Thyroid gland (tissue), 4 donors: ENCODE measurements around the gene PPP1R36. TPM values are rescaled to one million over a fixed set of nuclear protein-coding genes. Genes with fewer than 3 reads are reported as not detected.

Experiments used
- DNase-seq, 2 donors: peaks; one replicate each; pipeline ENCODE4 v3.0.0-alpha.2; 2019
- H3K27ac ChIP-seq, 3 donors: fragments of 200-600 bp; sonication (generic); 1 replicate in 2 of 3; 2 replicates in 1 of 3; pipeline ENCODE4 v1.5.1; 2016 to 2019; ENCODE audit warnings: mild to moderate bottlenecking in 1 of 3, moderate library complexity in 1 of 3
- H3K27me3 ChIP-seq: fragments of 200-600 bp; sonication (generic); one replicate; pipeline ENCODE4 v1.5.1; 2019
- H3K36me3 ChIP-seq, 2 donors: fragments of 200-600 bp; sonication (generic); one replicate each; pipeline ENCODE4 v1.5.1; 2016 to 2019
- H3K4me1 ChIP-seq, 2 donors: fragments of 200-600 bp; sonication (generic); one replicate each; pipeline ENCODE4 v1.5.1; 2017 to 2019
- H3K4me3 ChIP-seq, 3 donors: fragments of 200-600 bp; sonication (generic); replicated peaks in 1 of 3; 1 replicate in 2 of 3; 2 replicates in 1 of 3; pipeline ENCODE4 v1.5.1; 2016; ENCODE audit warnings: mild to moderate bottlenecking in 1 of 3
- H3K9me3 ChIP-seq: fragments of 200-600 bp; sonication (generic); one replicate; pipeline ENCODE4 v1.5.1; 2017
- POLR2A ChIP-seq, 2 donors: fragments of 450-650 bp; IDR thresholded peaks; one replicate each; pipeline ENCODE4 v1.6.1; 2017; ENCODE audit warnings: antibody characterized with exemption in 2 of 2, mild to moderate bottlenecking in 2 of 2, moderate library complexity in 1 of 2
- WGBS, 2 donors: methylation state at CpG; one replicate each; pipeline ENCODE4 v1.1.5; 2017; 5-methylcytosine and 5-hydroxymethylcytosine counted together
- intact Hi-C: fragments of 100-400 bp; cut with DNase I; formaldehyde crosslinking; loops from one replicate; pipeline ENCODE4 v1.15.1; 2023
- total RNA-seq, 4 donors: library from RNA; depleted of rRNA; stranded (reverse); fragments of >200 nt; gene quantifications; one replicate each; pipeline ENCODE4 v1.2.3, GENCODE V29; 2016
- TF ChIP-seq, protein P1 (sequence below), 6 experiments: fragments of 200-600 bp in 3 of 6; fragments of 450-650 bp in 3 of 6; sonication (generic) in 3 of 6; IDR thresholded peaks; one replicate each; pipeline ENCODE4 v1.5.1; 2016 to 2019; ENCODE audit warnings: antibody characterized with exemption in 6 of 6, mild to moderate bottlenecking in 2 of 6, inconsistent platforms in 1 of 6, moderate library complexity in 1 of 6

PPP1R36 gene
- total RNA-seq, 4 donors from 2014 or later, result 0.54 to 0.67 (median 0.63) TPM; not detected in 1

DNA sequence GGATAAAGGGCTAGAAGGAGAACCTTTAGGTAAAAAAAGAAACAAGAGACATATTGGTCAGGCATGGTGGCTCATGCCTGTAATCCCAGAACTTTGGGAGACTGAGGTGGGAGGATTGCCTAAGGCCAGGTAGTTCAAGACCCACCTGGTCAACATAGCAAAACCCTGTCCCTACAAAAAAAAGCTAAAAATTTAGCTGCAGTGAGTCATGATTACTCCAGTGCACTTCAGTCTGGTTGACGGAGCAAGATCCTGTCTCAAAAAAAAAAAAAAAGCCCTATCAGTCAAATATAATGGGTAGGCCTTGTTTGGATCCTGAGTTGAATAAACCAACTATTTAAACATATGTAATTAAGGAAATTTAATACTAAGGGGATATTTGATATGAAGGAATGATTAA lies 54.2 kb downstream of the PPP1R36 start:
- H3K4me1 ChIP-seq, result no peaks in the 10 kb centered on the region
- H3K9me3 ChIP-seq, result no peaks in the 10 kb centered on the region
- TF ChIP-seq, protein P1, sequence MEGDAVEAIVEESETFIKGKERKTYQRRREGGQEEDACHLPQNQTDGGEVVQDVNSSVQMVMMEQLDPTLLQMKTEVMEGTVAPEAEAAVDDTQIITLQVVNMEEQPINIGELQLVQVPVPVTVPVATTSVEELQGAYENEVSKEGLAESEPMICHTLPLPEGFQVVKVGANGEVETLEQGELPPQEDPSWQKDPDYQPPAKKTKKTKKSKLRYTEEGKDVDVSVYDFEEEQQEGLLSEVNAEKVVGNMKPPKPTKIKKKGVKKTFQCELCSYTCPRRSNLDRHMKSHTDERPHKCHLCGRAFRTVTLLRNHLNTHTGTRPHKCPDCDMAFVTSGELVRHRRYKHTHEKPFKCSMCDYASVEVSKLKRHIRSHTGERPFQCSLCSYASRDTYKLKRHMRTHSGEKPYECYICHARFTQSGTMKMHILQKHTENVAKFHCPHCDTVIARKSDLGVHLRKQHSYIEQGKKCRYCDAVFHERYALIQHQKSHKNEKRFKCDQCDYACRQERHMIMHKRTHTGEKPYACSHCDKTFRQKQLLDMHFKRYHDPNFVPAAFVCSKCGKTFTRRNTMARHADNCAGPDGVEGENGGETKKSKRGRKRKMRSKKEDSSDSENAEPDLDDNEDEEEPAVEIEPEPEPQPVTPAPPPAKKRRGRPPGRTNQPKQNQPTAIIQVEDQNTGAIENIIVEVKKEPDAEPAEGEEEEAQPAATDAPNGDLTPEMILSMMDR (IDR thresholded peaks at IDR 0.05), result no peak
- no peak for TF ChIP-seq POLR2A (IDR thresholded peaks at IDR 0.05)
- H3K4me3 ChIP-seq, result no peak overlapping the region
- intact Hi-C loops, result no loop called here
- H3K27me3 ChIP-seq, result no peaks in the 10 kb centered on the region
- no peaks in the 10 kb centered on the region for H3K36me3 ChIP-seq
- WGBS, 2 donors, result 41 to 46% methylated on average over 1 of the region's 1 CpG
- H3K27ac ChIP-seq, result no peak overlapping the region
- DNase-seq, result no peak

DNA sequence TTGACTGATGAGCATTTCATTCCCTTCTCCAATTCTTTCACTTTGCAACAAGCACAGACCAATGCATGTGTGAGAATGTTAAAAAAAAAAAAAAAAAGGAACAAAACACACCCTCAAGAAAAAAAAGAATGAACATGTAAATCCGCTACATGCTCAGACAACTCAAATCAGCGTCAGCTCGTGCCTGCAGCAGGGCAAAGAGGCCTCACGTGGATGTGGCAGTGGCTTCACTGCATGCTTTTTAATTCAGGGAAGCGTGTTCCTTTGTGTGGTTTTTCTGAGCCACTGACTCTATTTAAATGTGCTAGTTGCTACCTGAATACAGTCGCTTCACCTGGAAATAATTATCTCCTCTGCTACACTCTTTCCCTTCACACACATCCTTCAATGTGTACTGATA lies 55.1 kb downstream of the PPP1R36 start:
- no peak overlapping the region for H3K27ac ChIP-seq
- H3K4me3 ChIP-seq, result no peak overlapping the region
- H3K4me1 ChIP-seq, result no peaks in the 10 kb centered on the region
- no peaks in the 10 kb centered on the region for H3K27me3 ChIP-seq
- TF ChIP-seq, protein P1 (IDR thresholded peaks at IDR 0.05), result no peak
- TF ChIP-seq POLR2A (IDR thresholded peaks at IDR 0.05), result no peak
- H3K9me3 ChIP-seq, result no peaks in the 10 kb centered on the region
- intact Hi-C loops, result no loop called here
- DNase-seq, result no peak
- no peaks in the 10 kb centered on the region for H3K36me3 ChIP-seq
- WGBS, 2 donors, result 87% methylated on average over 6 of the region's 6 CpGs

DNA sequence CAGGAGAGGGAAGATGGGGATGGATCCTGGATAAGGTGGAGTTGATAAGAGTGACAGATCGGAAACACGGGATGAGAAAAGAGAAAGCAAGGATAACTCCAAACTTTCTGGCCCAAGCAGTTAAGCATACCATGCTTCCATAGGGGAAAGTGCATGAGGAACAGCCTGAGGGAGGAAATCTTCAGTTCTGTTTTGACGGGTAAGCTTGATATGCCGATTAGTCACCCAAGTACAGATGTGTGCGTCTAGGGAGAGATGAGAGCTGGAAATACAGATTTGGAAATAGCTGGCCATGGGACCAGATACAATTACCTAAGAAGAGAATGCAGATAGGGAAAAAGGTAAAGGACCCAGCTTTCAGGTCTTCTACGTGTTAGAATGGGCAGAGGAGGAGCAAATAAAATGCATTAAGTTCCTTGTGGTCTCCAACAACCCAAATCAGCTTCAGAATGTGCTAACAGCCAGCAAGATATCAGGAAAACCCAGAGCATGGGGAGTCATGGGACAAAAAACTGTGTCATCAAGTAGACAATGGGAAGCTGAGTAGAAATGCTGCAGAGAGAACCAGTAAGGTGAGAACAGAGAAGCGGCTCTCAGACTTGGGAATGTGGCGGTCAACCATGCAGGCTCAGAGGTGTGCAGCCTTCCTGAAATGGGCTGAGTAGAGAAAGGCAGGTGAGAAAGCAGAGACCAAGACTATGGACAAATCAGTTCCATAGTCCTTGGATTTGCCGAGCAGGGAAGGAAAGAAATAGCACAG lies 56.3 kb downstream of the PPP1R36 start:
- intact Hi-C loops, result no loop called here
- 88 to 89% methylated on average over 9 of the region's 9 CpGs for WGBS, 2 donors
- no peak overlapping the region for H3K27ac ChIP-seq
- H3K9me3 ChIP-seq, result no peaks in the 10 kb centered on the region
- peaks cover 0 to under 1% of the 10 kb centered on the region in 2 donors for H3K4me1 ChIP-seq
- TF ChIP-seq, protein P1 (IDR thresholded peaks at IDR 0.05), result no peak
- TF ChIP-seq POLR2A (IDR thresholded peaks at IDR 0.05), result no peak
- no peak for DNase-seq
- H3K36me3 ChIP-seq, result no peaks in the 10 kb centered on the region
- no peaks in the 10 kb centered on the region for H3K27me3 ChIP-seq
- H3K4me3 ChIP-seq, result no peak overlapping the region

DNA sequence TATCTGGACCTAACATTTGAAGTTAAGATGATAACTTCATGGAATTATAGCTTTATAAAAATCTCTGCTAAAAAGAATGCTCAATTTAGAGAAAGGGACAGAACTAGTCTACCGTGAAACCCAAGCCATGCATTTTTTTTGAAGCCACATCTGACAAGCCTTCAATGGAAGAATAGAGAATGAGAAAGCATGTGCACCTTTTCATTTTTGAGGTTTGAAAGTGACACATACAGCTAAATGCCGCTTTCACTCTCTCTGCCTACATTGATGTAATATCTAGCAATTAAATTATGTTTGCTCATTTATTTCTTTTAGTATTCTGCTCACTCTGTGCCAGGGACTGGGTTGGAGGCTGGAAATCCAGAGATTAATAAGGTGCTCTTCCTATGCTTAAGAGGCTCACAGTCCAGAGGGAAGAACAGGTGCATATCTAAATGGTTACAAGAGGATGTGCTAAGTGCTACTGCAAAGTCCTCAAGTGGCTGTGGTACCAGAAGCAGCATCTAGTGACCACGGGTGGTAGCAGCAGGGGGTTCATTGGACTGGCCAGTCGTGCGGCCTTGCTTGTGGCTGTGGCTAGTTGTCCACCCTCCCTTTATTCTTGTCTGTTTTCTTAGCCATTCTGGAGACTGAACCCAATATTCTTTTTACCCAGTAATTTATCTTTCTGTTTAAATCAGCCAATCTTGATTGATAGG lies 60.4 kb downstream of the PPP1R36 start:
- no peaks in the 10 kb centered on the region for H3K36me3 ChIP-seq
- intact Hi-C loops, result no loop called here
- no peak overlapping the region for H3K4me3 ChIP-seq
- no peaks in the 10 kb centered on the region for H3K27me3 ChIP-seq
- TF ChIP-seq, protein P1 (IDR thresholded peaks at IDR 0.05), result no peak
- no peak for TF ChIP-seq POLR2A (IDR thresholded peaks at IDR 0.05)
- H3K27ac ChIP-seq, result no peak overlapping the region
- peaks cover 0 to 12% of the 10 kb centered on the region in 2 donors for H3K4me1 ChIP-seq
- 75 to 77% methylated on average over 5 of the region's 5 CpGs for WGBS, 2 donors
- H3K9me3 ChIP-seq, result no peaks in the 10 kb centered on the region
- no peak for DNase-seq
